ENCODE results near the gene MARK2. TPM values are rescaled to one million over a fixed set of nuclear protein-coding genes. Genes with fewer than 3 reads are reported as not detected.

MARK2 gene
- total and polyA plus RNA-seq, 10 of the 15 experiments (the other 5 are each of a cell fraction or from before 2014, with no cell fraction given), result 0.19 to 29.5 (median 13.2) TPM

DNA sequence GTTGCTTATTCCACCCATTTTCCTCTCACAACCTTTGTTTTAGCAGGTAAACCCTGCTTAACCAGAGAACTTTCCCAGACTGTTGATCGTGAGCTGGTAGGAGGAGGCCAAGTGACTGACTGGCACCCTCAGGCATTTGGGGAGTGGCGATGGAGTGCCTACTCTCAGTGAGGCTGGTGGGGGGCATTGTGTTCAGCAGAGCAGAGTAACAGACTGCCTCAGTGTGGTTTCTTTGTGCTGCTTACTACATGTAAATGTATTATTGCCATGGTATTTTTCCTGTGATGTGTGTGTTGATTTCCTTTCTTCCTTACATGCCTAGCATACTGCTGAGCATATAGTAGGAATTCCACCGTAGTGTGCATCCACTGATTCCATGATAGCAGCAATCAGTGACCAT, 2.6 kb downstream of the MARK2 start:
- TF ChIP-seq, protein P1, sequence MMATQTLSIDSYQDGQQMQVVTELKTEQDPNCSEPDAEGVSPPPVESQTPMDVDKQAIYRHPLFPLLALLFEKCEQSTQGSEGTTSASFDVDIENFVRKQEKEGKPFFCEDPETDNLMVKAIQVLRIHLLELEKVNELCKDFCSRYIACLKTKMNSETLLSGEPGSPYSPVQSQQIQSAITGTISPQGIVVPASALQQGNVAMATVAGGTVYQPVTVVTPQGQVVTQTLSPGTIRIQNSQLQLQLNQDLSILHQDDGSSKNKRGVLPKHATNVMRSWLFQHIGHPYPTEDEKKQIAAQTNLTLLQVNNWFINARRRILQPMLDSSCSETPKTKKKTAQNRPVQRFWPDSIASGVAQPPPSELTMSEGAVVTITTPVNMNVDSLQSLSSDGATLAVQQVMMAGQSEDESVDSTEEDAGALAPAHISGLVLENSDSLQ (IDR thresholded peaks at IDR 0.05), result peak; percentile 39; the same call in 1 of the 2 replicates
- no peak for TF ChIP-seq REST (IDR thresholded peaks at IDR 0.05; ENCODE audit: low read depth, low read length)
- peaks cover 72% of the 10 kb centered on the region for H3K79me2 ChIP-seq (ENCODE audit: control insufficient read depth, insufficient read depth, low read length)
- FAIRE-seq (no peak), DNase-seq (ENCODE audit: low read depth, low spot score) (no peak), ATAC-seq (no peak)
- no peak overlapping the region for H2AFZ ChIP-seq (ENCODE audit: control insufficient read depth, low read depth, low read length)
- peaks cover 9% of the 10 kb centered on the region for H4K20me1 ChIP-seq (ENCODE audit: control insufficient read depth, insufficient read depth)
- WGBS (ENCODE audit: insufficient coverage, insufficient replicate concordance, low lambda C conversion rate, missing lambda C conversion rate), result 76% methylated on average over 3 of the region's 3 CpGs
- in situ Hi-C loops (cut with MboI) (no loop called here), intact Hi-C loops (cut with micrococcal nuclease; ENCODE audit: unreplicated experiment) (no loop called here)
- peak overlapping the region; percentile 82; the same call in 1 of the 2 replicates for H3K27ac ChIP-seq (ENCODE audit: control insufficient read depth, insufficient read depth)
- peaks cover 0 to 13% of the 10 kb centered on the region in 2 experiments; a peak in 3 of 4 replicates for H3K36me3 ChIP-seq (ENCODE audit: control insufficient read depth in 2 of 2, insufficient read depth in 2 of 2, low read length in 1 of 2)
- peak overlapping the region; percentile 91 for H3K4me2 ChIP-seq (ENCODE audit: control insufficient read depth, insufficient read depth)
- no peaks in the 10 kb centered on the region for H3K9me3 ChIP-seq (replicated peaks; ENCODE audit: control insufficient read depth, insufficient read depth, low read length)
- CTCF ChIA-PET, result interaction anchor here (0.7 to 8.5 kb wide), 8 partner anchors 14 to 105 kb away, joined by 3 to 271 read pairs (median 8); no protein-coding TSS in a partner anchor
- POLR2A ChIA-PET, result interaction anchor here (0.8 to 1.2 kb wide), 3 partner anchors 9 to 35 kb away, joined by 3 to 5 read pairs (median 4); no protein-coding TSS in a partner anchor
- H3K27me3 ChIP-seq (replicated peaks in 1 of 2; ENCODE audit: control insufficient read depth in 2 of 2, insufficient read depth in 2 of 2, low read length in 1 of 2), result no peaks in the 10 kb centered on the region
- RAD21 ChIA-PET (ENCODE audit: unreplicated experiment), result interaction anchor here (1.3 to 7.1 kb wide), 3 partner anchors 26 to 102 kb away, joined by 3 to 101 read pairs (median 8); no protein-coding TSS in a partner anchor
- H3K9ac ChIP-seq (ENCODE audit: control insufficient read depth, insufficient read depth, low read length), result peak overlapping the region; percentile 88
- BruUV-seq (replicated peaks), result no TSS peak
- peak overlapping the region; percentile 99 for H3K4me3 ChIP-seq
- peaks cover 22% of the 10 kb centered on the region for H3K4me1 ChIP-seq (ENCODE audit: control insufficient read depth, insufficient read depth, low read length)
- SMC1A ChIA-PET (ENCODE audit: uncharacterized antibody, unreplicated experiment), result interaction anchor here (1.1 to 18.4 kb wide), 5 partner anchors 14 to 106 kb away, joined by 3 to 234 read pairs (median 6); no protein-coding TSS in a partner anchor

Measured in GM12878 (cell line).